Esophagus muscularis mucosa (tissue), 4 donors: ENCODE data around the gene OIP5.

ENCODE experiments used
- CTCF ChIP-seq, 3 experiments: fragments of 200-600 bp in 2 of 3; fragments of 450-650 bp in 1 of 3; sonication (generic) in 2 of 3; IDR thresholded peaks; one replicate each; pipeline ENCODE4 v1.5.1; 2017 to 2019; ENCODE audit warnings: antibody characterized with exemption in 3 of 3, mild to moderate bottlenecking in 2 of 3, moderate library complexity in 1 of 3
- EP300 ChIP-seq: sonication (generic); formaldehyde crosslinking; IDR thresholded peaks from one replicate; pipeline ENCODE4 v1.6.1; 2017; ENCODE audit warnings: antibody characterized with exemption
- POLR2AphosphoS5 ChIP-seq, 2 donors: sonication (generic); formaldehyde crosslinking; IDR thresholded peaks; one replicate each; pipeline ENCODE4 v1.6.1; 2017; ENCODE audit warnings: antibody characterized with exemption in 2 of 2

- no peak for TF ChIP-seq POLR2AphosphoS5 (IDR thresholded peaks at IDR 0.05)
- no peak for TF ChIP-seq CTCF (IDR thresholded peaks at IDR 0.05)
- TF ChIP-seq EP300 = no peak
Measured at GRCh38 chr15:41341519-41341918, 9.1 kb upstream of the OIP5 start.
